Neural cell (in vitro differentiated cells): ENCODE data around the gene ZCCHC10. TPM values are rescaled to one million over a fixed set of nuclear protein-coding genes. Genes with fewer than 3 reads are reported as not detected.
"Not testable (repeated sequence)": the region's sequence is repeated elsewhere in the genome, so short reads cannot be mapped to it uniquely, and the experiment has no call there.

Experiments
- H2AFZ ChIP-seq: fragments of 200-600, 300-800 bp; sonication (generic), shearing (Covaris generic); 2 replicates; pipeline ENCODE4 v1.6.0; 2014; ENCODE audit warnings: low read depth, mild to moderate bottlenecking, antibody characterized with exemption, low read length, moderate library complexity
- H3F3A ChIP-seq: fragments of 200-600 bp; shearing (Covaris generic); 2 replicates; pipeline ENCODE4 v1.6.1; 2016; ENCODE audit warnings: mild to moderate bottlenecking, moderate library complexity, mixed read lengths, antibody characterized with exemption, low read length; ENCODE audit not compliant: insufficient read depth, poor library complexity, severe bottlenecking
- H3K27ac ChIP-seq: fragments of 200-600, 300-800 bp; sonication (generic), shearing (Covaris generic); 2 replicates; pipeline ENCODE4 v1.5.1; 2014; ENCODE audit warnings: mild to moderate bottlenecking, low read length, moderate library complexity
- H3K27me3 ChIP-seq: fragments of 300-800, 200-600 bp; sonication (generic), shearing (Covaris generic); 2 replicates; pipeline ENCODE4 v1.6.0; 2014; ENCODE audit warnings: mild to moderate bottlenecking, low read depth, low read length, moderate library complexity; ENCODE audit not compliant: insufficient read depth
- H3K36me3 ChIP-seq: fragments of 300-800, 200-600 bp; sonication (generic), shearing (Covaris generic); 2 replicates; pipeline ENCODE4 v1.5.1; 2014; ENCODE audit warnings: mild to moderate bottlenecking, antibody characterized with exemption, low read length, moderate library complexity; ENCODE audit not compliant: insufficient read depth
- H3K4me2 ChIP-seq: fragments of 300-800, 200-600 bp; sonication (generic), shearing (Covaris generic); 2 replicates; pipeline ENCODE4 v1.6.0; 2014; ENCODE audit warnings: mild to moderate bottlenecking, low read length
- H3K4me3 ChIP-seq: fragments of 300-800, 200-600 bp; sonication (generic), shearing (Covaris generic); 2 replicates; pipeline ENCODE4 v1.5.1; 2014; ENCODE audit warnings: mild to moderate bottlenecking, low read length, moderate library complexity
- H3K79me2 ChIP-seq: fragments of 200-600 bp; shearing (Covaris generic); replicated peaks from 2 replicates; pipeline ENCODE4 v1.6.0; 2014; ENCODE audit warnings: mild to moderate bottlenecking, low read length, moderate library complexity; ENCODE audit not compliant: insufficient read depth
- H3K9ac ChIP-seq: fragments of 300-800, 200-600 bp; sonication (generic), shearing (Covaris generic); 2 replicates; pipeline ENCODE4 v1.6.1; 2016; ENCODE audit warnings: mild to moderate bottlenecking, low read length, mixed read lengths
- H3K9me2 ChIP-seq: fragments of 200-600 bp; shearing (Covaris generic); 2 replicates; pipeline ENCODE4 v1.6.1; 2016; ENCODE audit warnings: mild to moderate bottlenecking, low read length, mixed read lengths; ENCODE audit not compliant: insufficient read depth
- H3K9me3 ChIP-seq: fragments of 200-600, 300-800 bp; sonication (generic), shearing (Covaris generic); 2 replicates; pipeline ENCODE4 v1.6.1; 2016; ENCODE audit warnings: mild to moderate bottlenecking, mixed run types, low read length, moderate library complexity, mixed read lengths
- H4K20me1 ChIP-seq: fragments of 200-600 bp; shearing (Covaris generic); 2 replicates; pipeline ENCODE4 v1.6.1; 2016; ENCODE audit warnings: mild to moderate bottlenecking, mixed run types; ENCODE audit not compliant: insufficient read depth
- EP300 ChIP-seq: fragments of 450-650 bp; conservative IDR thresholded peaks from 2 replicates; pipeline ENCODE4 v1.6.1; 2014; ENCODE audit warnings: antibody characterized with exemption, mild to moderate bottlenecking, moderate library complexity; ENCODE audit not compliant: poor library complexity, severe bottlenecking
- EZH2 ChIP-seq: fragments of 200-600, 300-800 bp; shearing (Covaris generic), sonication (generic); IDR thresholded peaks from 2 replicates; pipeline ENCODE4 v1.6.1; 2014; ENCODE audit warnings: antibody characterized with exemption, low read length, borderline replicate concordance, mild to moderate bottlenecking; ENCODE audit not compliant: insufficient read depth, poor library complexity, severe bottlenecking
- MXI1 ChIP-seq: fragments of 450-650 bp; conservative IDR thresholded peaks from 2 replicates; pipeline ENCODE4 v1.6.1; 2014; ENCODE audit warnings: antibody characterized with exemption, mild to moderate bottlenecking; ENCODE audit not compliant: poor library complexity, severe bottlenecking
- POLR2AphosphoS5 ChIP-seq: IDR thresholded peaks from 2 replicates; pipeline ENCODE4 v1.6.1; 2012
- RAD21 ChIP-seq: fragments of 450-650 bp; conservative IDR thresholded peaks from 2 replicates; pipeline ENCODE4 v1.6.1; 2014; ENCODE audit warnings: antibody characterized with exemption, mild to moderate bottlenecking, moderate library complexity
- SMC3 ChIP-seq: fragments of 450-650 bp; conservative IDR thresholded peaks from 2 replicates; pipeline ENCODE4 v1.6.1; 2014; ENCODE audit warnings: antibody characterized with exemption, mild to moderate bottlenecking, moderate library complexity; ENCODE audit not compliant: poor library complexity
- TAF1 ChIP-seq: IDR thresholded peaks from 2 replicates; pipeline ENCODE4 v1.6.1; 2012; ENCODE audit warnings: low read depth
- polyA plus RNA-seq: library from polyadenylated mRNA; depleted of rRNA; stranded (reverse); fragments of >200 nt; gene quantifications from 2 replicates; pipeline ENCODE4 v1.2.3, GENCODE V29; 2014
- TF ChIP-seq, protein P1 (sequence below): IDR thresholded peaks from 2 replicates; pipeline ENCODE4 v1.6.1; 2012; ENCODE audit warnings: borderline replicate concordance
- TF ChIP-seq, protein P2 (sequence below): fragments of 450-650 bp; IDR thresholded peaks from 2 replicates; pipeline ENCODE4 v1.5.1; 2014; ENCODE audit warnings: antibody characterized with exemption, mild to moderate bottlenecking, moderate library complexity; ENCODE audit not compliant: poor library complexity, severe bottlenecking

The ZCCHC10 gene
- polyA plus RNA-seq, 1 donor from 2014 or later: 68.0 TPM

GRCh38 chr5:132979367-132979940, 46.9 kb downstream of the ZCCHC10 start:
- no peak overlapping the region for H3K4me2 ChIP-seq
- H3K79me2 ChIP-seq: no peaks in the 10 kb centered on the region
- no peaks in the 10 kb centered on the region for H3F3A ChIP-seq
- no peak overlapping the region for H3K27ac ChIP-seq
- H2AFZ ChIP-seq: no peak overlapping the region
- H3K9ac ChIP-seq: no peak overlapping the region
- H3K9me2 ChIP-seq: no peaks in the 10 kb centered on the region
- H3K27me3 ChIP-seq: no peaks in the 10 kb centered on the region
- no peak overlapping the region for H3K4me3 ChIP-seq
- no peak for TF ChIP-seq POLR2AphosphoS5
- no peak for TF ChIP-seq EP300
- TF ChIP-seq RAD21: no peak
- TF ChIP-seq EZH2: no peak
- TF ChIP-seq, protein P1, sequence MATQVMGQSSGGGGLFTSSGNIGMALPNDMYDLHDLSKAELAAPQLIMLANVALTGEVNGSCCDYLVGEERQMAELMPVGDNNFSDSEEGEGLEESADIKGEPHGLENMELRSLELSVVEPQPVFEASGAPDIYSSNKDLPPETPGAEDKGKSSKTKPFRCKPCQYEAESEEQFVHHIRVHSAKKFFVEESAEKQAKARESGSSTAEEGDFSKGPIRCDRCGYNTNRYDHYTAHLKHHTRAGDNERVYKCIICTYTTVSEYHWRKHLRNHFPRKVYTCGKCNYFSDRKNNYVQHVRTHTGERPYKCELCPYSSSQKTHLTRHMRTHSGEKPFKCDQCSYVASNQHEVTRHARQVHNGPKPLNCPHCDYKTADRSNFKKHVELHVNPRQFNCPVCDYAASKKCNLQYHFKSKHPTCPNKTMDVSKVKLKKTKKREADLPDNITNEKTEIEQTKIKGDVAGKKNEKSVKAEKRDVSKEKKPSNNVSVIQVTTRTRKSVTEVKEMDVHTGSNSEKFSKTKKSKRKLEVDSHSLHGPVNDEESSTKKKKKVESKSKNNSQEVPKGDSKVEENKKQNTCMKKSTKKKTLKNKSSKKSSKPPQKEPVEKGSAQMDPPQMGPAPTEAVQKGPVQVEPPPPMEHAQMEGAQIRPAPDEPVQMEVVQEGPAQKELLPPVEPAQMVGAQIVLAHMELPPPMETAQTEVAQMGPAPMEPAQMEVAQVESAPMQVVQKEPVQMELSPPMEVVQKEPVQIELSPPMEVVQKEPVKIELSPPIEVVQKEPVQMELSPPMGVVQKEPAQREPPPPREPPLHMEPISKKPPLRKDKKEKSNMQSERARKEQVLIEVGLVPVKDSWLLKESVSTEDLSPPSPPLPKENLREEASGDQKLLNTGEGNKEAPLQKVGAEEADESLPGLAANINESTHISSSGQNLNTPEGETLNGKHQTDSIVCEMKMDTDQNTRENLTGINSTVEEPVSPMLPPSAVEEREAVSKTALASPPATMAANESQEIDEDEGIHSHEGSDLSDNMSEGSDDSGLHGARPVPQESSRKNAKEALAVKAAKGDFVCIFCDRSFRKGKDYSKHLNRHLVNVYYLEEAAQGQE: no peak
- no peak for TF ChIP-seq MXI1
- no peak for TF ChIP-seq TAF1
- no peak for TF ChIP-seq SMC3
- TF ChIP-seq, protein P2, sequence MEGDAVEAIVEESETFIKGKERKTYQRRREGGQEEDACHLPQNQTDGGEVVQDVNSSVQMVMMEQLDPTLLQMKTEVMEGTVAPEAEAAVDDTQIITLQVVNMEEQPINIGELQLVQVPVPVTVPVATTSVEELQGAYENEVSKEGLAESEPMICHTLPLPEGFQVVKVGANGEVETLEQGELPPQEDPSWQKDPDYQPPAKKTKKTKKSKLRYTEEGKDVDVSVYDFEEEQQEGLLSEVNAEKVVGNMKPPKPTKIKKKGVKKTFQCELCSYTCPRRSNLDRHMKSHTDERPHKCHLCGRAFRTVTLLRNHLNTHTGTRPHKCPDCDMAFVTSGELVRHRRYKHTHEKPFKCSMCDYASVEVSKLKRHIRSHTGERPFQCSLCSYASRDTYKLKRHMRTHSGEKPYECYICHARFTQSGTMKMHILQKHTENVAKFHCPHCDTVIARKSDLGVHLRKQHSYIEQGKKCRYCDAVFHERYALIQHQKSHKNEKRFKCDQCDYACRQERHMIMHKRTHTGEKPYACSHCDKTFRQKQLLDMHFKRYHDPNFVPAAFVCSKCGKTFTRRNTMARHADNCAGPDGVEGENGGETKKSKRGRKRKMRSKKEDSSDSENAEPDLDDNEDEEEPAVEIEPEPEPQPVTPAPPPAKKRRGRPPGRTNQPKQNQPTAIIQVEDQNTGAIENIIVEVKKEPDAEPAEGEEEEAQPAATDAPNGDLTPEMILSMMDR: no peak
- no peaks in the 10 kb centered on the region for H4K20me1 ChIP-seq
- H3K9me3 ChIP-seq: no peaks in the 10 kb centered on the region
- H3K36me3 ChIP-seq: no peaks in the 10 kb centered on the region

GRCh38 chr5:132976852-132977251, 49.5 kb downstream of the ZCCHC10 start:
- Histone ChIP-seq H3K27me3 (no peaks in the 10 kb centered on the region), H4K20me1 (no peaks in the 10 kb centered on the region), H3K9me3 (no peaks in the 10 kb centered on the region), H3K79me2 (no peaks in the 10 kb centered on the region), H3K4me3 (no peak overlapping the region), H3K36me3 (no peaks in the 10 kb centered on the region), H3F3A (no peaks in the 10 kb centered on the region), H3K27ac (no peak overlapping the region), H3K9me2 (no peaks in the 10 kb centered on the region), H3K4me2 (no peak overlapping the region), H3K9ac (no peak overlapping the region), H2AFZ (no peak overlapping the region)
- TF ChIP-seq RAD21 (no peak), SMC3 (no peak), EZH2 (no peak), MXI1 (no peak), TAF1 (no peak), POLR2AphosphoS5 (no peak), EP300 (no peak)
- TF ChIP-seq, protein P2: no peak
- TF ChIP-seq, protein P1: no peak

GRCh38 chr5:132972436-132972828, 53.9 kb downstream of the ZCCHC10 start:
- not testable (repeated sequence) for H3K9ac ChIP-seq, H2AFZ ChIP-seq, H3K27ac ChIP-seq, H3K4me2 ChIP-seq, H3K27me3 ChIP-seq, H3K4me3 ChIP-seq, H3K79me2 ChIP-seq, H3K9me2 ChIP-seq, H4K20me1 ChIP-seq, H3K9me3 ChIP-seq, H3K36me3 ChIP-seq, H3F3A ChIP-seq
